H1 (cell line): Measurements from ENCODE around the gene QRICH2.

Experiments
- CHD2 ChIP-seq: IDR thresholded peaks from 2 replicates; pipeline ENCODE4 v1.6.1; 2012; ENCODE audit warnings: low read length, improper control_type of control experiment
- CTCF ChIP-seq, 3 experiments: IDR thresholded peaks; 1 replicate in 2 of 3; 2 replicates in 1 of 3; pipeline versions ENCODE4 v1.5.1 to v1.6.1; 2011; ENCODE audit warnings: low read length in 3 of 3, mild to moderate bottlenecking in 3 of 3, inconsistent platforms in 2 of 3, low read depth in 1 of 3, moderate library complexity in 1 of 3; ENCODE audit not compliant: insufficient read depth in 1 of 3; ENCODE audit errors: control extremely low read depth in 1 of 3
- EGR1 ChIP-seq: IDR thresholded peaks from 2 replicates; pipeline ENCODE4 v1.6.1; 2011; ENCODE audit warnings: low read depth, low read length, borderline replicate concordance
- EP300 ChIP-seq, 2 experiments: IDR thresholded peaks; 1 replicate in 1 of 2; 2 replicates in 1 of 2; pipeline ENCODE4 v1.6.1; 2011 to 2012; ENCODE audit warnings: low read depth in 2 of 2, low read length in 2 of 2, mild to moderate bottlenecking in 2 of 2, borderline replicate concordance in 1 of 2, inconsistent platforms in 1 of 2, moderate library complexity in 1 of 2
- EZH2 ChIP-seq: fragments of 200-600 bp; sonication (generic); IDR thresholded peaks from 2 replicates; pipeline ENCODE4 v1.7.1; 2012; ENCODE audit warnings: low read depth, mild to moderate bottlenecking, moderate library complexity, low read length, inconsistent platforms; ENCODE audit not compliant: severe bottlenecking
- KDM1A ChIP-seq: fragments of 200-600, 300-600 bp; sonication (generic); IDR thresholded peaks from 2 replicates; pipeline ENCODE4 v1.7.1; 2016; ENCODE audit warnings: mild to moderate bottlenecking, low read length, borderline replicate concordance
- PHF8 ChIP-seq: fragments of 200-600 bp; sonication (generic); conservative IDR thresholded peaks from 2 replicates; pipeline ENCODE4 v1.7.1; 2012; ENCODE audit warnings: low read depth, mild to moderate bottlenecking, inconsistent platforms, low read length, moderate library complexity
- POLR2A ChIP-seq, 2 experiments: IDR thresholded peaks; 1 replicate in 1 of 2; 2 replicates in 1 of 2; pipeline ENCODE4 v1.6.1; 2011; ENCODE audit warnings: low read depth in 2 of 2, low read length in 2 of 2, mild to moderate bottlenecking in 2 of 2; ENCODE audit errors: control extremely low read depth in 1 of 2
- POLR2AphosphoS5 ChIP-seq: IDR thresholded peaks from 2 replicates; pipeline ENCODE4 v1.6.1; 2011; ENCODE audit warnings: low read depth, low read length
- SIN3A ChIP-seq, 2 experiments: IDR thresholded peaks in 1 of 2; conservative IDR thresholded peaks in 1 of 2; 2 replicates each; pipeline ENCODE4 v1.6.1; 2011 to 2012; ENCODE audit warnings: low read length in 2 of 2, improper control_type of control experiment in 1 of 2, low read depth in 1 of 2, mild to moderate bottlenecking in 1 of 2
- TAF1 ChIP-seq: IDR thresholded peaks from 2 replicates; pipeline ENCODE4 v1.6.1; 2011; ENCODE audit warnings: mild to moderate bottlenecking, low read depth, low read length
- USF2 ChIP-seq: IDR thresholded peaks from 2 replicates; pipeline ENCODE4 v1.6.1; 2011; ENCODE audit warnings: low read length, improper control_type of control experiment
- ZNF274 ChIP-seq: IDR thresholded peaks from 2 replicates; pipeline ENCODE4 v1.7.0; 2012; ENCODE audit warnings: low read length, borderline replicate concordance; ENCODE audit errors: extremely low read depth

- TF ChIP-seq EP300 (IDR thresholded peaks at IDR 0.05; ENCODE audit: borderline replicate concordance in 1 of 2, low read depth in 2 of 2, low read length in 2 of 2) (no peak), CTCF (IDR thresholded peaks at IDR 0.05; ENCODE audit: control extremely low read depth in 1 of 3, insufficient read depth in 1 of 3, low read depth in 1 of 3, low read length in 3 of 3) (no peak), EZH2 (no peak), POLR2AphosphoS5 (no peak), ZNF274 (no peak), TAF1 (no peak), KDM1A (no peak), EGR1 (no peak), POLR2A (IDR thresholded peaks at IDR 0.05; ENCODE audit: control extremely low read depth in 1 of 2, low read depth in 2 of 2, low read length in 2 of 2) (no peak), USF2 (no peak), SIN3A (conservative IDR thresholded peaks at IDR 0.05 in 1 of 2, IDR thresholded peaks at IDR 0.05 in 1 of 2; ENCODE audit: low read depth in 1 of 2, low read length in 2 of 2) (no peak), PHF8 (no peak), CHD2 (no peak)
Observed at GRCh38 chr17:76232342-76232741, 75.7 kb downstream of the QRICH2 start.
